Right kidney (tissue), 1 donor: Measurements from ENCODE around the gene FBXL16.

Experiments used
- DNase-seq: peaks from one replicate; pipeline ENCODE4 v3.0.0-alpha.2; 2016

The FBXL16 gene

DNA sequence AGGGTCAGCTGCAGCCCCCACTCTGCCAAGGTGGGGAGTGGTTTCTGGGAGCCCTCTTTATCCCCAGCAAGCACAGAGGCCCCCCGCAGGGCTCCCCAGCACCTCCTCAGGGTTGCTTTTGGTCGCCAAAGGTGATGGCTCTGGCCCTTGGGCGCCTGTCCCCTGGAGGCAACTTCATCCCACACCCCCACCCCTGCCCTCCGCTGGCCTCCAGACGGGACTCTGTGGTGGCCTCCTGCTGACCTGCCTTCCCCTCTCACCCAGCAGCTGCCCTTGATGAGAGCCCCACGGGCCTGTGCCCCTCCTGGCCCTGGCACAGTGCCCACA lies 45.5 kb downstream of the FBXL16 start:
- DNase-seq, result no peak

- DNase-seq, result no peak
Observed at GRCh38 chr16:659618-660017, 46.0 kb downstream of the FBXL16 start.

DNA sequence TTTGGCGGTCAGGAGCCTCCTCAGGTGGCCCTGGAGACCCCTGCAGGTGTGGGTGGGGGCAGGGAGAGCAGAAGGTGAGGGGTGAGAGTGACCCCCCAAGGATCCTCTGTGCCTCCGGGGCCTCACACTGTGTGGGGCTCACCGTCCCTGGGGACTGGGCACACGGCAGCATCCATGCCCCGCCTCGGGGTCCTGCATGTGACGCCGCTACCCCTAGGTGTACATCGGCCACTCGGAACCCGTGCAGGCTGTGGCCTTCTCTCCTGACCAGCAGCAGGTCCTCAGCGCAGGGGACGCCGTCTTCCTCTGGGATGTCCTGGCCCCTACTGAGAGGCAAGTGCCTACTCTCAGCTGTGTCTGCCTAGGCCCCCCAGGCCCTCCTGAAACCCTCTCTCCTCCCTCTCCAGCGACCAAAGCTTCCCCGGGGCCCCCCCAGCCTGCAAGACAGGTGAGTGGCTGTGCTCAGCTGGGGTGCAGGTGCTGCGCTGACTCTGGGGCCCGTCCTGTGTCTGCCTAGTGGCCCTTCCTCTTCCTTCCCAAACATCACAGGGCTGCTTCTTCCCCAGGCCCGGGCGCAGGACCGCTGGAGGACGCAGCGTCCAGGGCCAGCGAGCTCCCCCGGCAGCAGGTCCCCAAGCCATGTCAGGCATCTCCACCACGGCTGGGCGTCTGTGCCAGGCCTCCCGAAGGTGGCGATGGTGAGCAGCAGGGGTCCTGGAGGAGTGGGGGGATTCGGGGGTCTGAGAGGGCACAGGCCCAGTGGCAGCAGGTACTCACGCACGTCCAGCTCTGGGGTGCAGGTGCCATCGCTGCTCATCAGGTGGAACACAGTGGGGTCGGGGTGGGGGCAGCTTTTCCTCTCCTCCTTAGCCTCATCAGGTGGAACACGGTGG lies 46.7 kb downstream of the FBXL16 start:
- DNase-seq, result no peak

GRCh38 chr16:657487-657886 lies 48.1 kb downstream of the FBXL16 start:
- DNase-seq, result no peak

GRCh38 chr16:654034-654433 lies 51.6 kb downstream of the FBXL16 start:
- DNase-seq, result no peak

DNA sequence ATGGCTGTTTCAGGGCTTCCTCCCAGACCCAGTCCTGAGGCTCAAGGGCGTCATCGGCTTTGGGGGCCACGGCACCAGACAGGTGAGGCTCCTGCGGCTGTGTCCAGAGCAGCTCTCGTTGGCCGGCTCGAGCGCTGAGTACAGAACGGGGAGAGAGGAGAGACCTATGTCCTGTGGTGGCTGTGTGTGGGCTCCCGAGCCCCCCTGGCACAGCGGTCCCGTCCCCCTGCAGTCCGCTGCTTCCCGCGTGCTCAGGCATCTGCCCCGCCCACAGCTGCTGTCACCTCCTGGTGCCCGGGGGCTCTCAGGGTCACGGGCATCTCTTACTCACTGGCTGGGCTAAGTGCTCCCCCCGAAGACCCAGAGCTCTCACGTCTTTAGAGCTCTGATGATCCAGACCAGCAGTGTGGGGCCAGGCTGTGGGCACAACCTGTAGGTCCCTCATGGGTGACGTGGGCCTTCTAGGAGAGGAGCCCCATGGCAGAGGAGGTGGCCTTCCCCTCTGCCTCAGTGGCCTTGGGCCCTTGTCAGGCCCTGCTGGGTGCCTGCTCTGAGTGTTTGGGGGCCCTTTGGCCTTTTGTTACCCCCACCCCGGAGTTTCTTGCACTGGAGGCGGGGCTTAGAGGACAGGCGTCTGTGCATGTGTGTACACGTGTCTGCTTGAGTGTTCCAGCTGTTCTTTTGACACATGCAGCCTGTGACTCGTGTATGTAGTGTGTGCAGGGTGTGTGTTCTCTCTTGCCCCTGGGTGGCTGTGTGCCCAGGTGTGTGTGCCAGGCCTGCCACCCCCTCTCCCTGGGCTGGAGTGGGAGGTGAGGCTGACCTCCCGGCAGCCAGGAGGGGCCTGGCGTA lies 52.9 kb downstream of the FBXL16 start:
- no peak for DNase-seq

DNA sequence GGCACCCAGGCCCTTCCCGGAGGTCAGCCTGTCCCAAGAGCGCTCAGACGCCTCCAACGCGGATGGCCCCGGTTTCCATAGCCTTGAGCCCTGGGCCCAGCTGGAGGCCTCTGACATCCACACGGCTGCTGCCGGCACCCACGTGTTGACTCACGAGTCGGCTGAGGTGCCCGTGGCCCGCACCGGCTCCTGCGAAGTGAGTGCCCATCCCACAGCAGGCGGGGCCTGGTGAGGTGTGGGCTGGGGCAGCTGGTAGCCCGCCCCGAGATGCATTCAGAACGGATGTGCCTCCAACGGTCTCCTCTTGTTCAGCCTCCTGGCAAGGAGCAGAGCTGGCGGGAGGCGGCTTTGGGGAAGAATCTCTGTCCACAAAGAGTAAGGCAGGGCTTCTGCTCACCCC lies 53.8 kb downstream of the FBXL16 start:
- DNase-seq, result no peak

GRCh38 chr16:649631-650030 lies 56.0 kb downstream of the FBXL16 start:
- DNase-seq, result no peak

DNA sequence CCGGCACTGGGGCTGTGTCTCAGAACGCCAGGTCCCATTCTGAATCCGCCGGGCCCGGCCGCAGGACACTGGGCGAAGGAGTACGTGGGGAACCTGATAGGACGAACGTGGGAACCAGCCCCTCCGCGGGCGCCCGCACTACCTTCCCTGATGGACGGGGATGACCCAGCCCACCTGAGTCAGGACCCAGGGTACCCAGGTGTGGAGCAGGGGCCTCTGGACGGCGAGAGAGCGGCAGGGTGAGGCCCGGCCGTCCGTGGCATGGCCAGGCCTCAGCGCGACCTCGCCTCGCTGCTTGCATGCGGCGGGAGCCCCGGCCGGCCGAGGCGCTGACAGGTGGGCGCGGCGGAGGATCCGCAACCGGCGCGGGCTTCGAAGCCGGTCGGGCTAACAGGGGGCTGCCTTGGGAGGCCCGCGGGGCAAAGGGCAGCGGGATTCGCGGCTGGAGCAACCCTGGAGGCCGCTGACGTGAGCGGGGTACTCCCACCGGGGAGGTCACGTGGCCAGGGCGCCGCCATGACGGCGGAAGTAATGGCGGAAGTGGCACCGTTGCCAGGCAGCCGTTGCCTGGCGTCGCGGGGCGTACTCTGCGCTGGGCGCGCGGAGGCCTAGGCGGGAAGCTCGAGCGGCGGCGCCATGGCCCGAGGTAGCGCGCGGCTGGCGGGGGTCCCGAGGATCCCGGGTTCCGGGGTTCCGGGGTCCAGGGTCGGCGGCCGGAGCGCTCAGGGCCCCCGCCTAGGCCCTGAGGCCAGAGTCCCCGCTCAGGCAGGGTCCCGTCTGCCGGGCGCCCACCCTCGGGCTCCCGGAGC lies 56.6 kb downstream of the FBXL16 start, which contains the start of gene WDR90:
WDR90 (plus strand) TSS at position 585 of the 809 bp plus-strand sequence; CDS start at position 637, 52 bp downstream.
- peak; percentile 93 for DNase-seq

- DNase-seq, result no peak
Observed at GRCh38 chr16:648071-648780, 57.4 kb downstream of the FBXL16 start.

DNA sequence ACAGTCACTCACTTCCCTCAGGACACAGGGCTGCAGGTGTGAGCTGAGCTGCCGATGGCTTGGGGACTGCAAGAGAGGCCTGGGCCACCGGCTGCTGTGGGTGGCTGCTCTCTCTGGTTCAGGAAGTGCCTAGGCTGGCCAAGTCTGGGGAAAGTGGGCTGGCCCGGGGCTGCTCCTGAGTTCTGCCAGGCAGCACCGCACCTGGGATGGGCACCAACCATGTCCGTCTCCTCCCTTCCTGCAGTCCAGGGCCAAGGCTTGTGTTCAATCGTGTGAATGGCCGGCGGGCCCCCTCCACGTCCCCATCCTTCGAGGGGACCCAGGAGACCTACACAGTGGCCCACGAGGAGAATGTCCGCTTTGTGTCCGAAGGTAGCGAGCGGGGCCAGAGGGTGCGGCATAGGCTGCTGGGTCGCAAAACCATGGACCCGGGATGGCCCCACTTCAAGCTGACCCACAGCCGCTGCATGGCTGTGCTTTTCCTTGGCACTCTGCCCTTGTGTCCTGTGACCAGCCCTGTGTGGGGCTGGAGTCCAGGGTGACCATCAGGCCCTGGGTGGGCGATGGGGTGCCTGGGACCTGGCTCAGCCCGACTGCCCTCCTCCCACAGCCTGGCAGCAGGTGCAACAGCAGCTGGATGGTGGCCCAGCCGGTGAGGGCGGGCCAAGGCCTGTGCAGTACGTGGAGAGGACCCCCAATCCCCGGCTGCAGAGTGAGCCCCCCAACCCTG lies 58.3 kb downstream of the FBXL16 start:
- DNase-seq, result no peak

DNA sequence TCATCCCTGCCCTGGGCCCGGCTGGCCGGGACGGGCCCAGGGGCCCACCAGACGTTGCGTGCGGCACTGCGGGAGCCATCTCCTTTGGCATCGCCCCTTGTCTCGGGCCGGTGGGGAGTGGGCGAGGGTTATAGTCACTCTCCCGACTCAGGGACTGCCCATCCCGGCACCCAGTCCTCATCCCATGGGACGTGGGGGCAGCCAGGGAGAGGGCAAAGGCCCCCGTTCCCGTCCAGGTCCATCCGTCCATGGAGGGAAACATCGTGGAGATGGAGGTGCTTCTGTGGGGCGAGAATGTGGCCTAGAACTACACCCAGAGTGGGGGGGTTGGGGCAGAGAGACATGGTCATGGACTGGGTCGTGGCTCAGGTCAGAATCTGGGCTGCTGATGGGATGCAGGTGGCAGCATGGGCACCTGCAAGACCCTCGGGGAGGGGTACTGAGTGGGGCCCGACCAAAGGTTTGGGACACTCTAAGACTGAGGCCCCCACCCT lies 58.9 kb downstream of the FBXL16 start:
- no peak for DNase-seq

DNA sequence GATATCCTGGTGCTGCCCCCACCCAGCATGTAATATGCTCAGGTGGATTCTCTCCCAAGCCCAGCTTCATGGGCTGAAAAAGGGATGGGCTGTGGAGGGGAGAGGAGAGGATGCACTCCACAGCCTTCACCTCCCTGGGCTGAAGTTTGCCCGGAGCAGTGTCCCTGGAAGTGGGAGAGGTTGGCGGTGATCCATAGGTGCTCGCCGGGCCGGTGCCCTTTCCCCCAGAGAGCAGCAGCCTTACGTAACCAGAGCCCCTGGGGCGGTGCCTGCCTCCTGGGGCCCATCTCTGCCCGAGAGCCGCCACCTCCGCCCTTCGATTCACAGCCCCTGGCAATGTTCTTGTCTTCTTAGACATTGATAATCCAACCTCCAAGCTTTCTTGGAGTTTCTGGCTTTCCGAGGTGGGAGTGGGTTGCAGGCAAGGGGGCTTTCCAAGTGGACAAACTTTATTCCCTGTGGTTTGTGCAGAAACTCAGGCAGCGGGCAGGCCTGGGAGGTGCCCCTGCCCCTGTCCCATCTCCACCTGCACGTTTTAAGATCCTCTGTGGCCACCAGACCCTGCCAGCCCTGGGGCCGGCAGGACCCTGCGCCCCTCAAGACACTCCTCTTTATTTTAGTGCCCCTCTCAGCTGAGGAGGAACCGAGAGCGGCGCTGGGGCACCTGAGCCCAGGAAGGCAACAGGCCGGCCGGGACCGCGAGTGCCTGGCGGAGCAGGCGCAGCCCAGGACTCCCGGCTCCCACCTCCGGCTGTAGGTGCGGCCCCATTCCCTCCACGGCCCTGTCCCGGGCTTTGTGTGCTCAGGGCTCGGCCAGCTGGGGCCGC lies 59.5 kb downstream of the FBXL16 start:
- DNase-seq, result no peak

DNA sequence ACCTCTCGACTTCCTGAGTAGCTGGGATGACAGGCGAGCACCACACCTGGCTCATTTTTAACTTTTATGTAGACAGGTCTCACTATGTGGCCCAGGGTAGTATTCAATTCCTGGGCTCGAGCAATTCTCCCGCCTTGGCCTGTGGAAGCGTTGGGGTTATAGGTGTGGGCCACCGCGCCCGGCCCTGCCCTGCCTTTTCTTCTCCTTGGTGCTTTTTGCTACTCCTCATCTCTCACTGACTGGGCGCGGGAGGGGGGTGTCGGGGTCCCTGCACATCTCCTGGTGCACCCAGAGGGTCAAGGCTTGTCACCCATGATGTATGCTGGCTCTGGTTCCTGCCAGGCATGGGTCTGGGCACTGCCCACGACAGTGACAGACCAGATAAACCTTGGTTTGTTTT lies 61.0 kb downstream of the FBXL16 start:
- DNase-seq, result no peak

DNA sequence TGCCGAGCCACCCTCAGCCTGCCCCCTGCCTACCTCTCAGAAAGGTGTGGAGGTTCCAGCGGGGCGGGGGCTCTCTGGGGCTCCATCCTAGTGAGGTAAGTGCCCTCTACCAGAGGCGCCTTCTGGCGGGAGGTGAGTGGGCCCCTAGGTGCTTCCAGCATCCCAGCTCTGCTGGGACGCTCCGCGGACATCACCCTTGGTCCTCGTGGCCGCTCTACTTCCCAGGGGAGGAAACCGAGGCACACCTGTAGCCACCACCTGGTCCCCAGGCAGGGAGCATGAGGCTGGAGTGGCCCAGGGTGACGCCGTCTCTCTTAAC lies 62.6 kb downstream of the FBXL16 start:
- DNase-seq, result no peak
